Neural cell (in vitro differentiated cells): ENCODE results near the gene IL1RAP. TPM values are rescaled to one million over a fixed set of nuclear protein-coding genes. Genes with fewer than 3 reads are reported as not detected.

Experiments
- H2AFZ ChIP-seq: fragments of 200-600, 300-800 bp; sonication (generic), shearing (Covaris generic); 2 replicates; pipeline ENCODE4 v1.6.0; 2014; ENCODE audit warnings: low read depth, mild to moderate bottlenecking, antibody characterized with exemption, low read length, moderate library complexity
- H3F3A ChIP-seq: fragments of 200-600 bp; shearing (Covaris generic); 2 replicates; pipeline ENCODE4 v1.6.1; 2016; ENCODE audit warnings: mild to moderate bottlenecking, moderate library complexity, mixed read lengths, antibody characterized with exemption, low read length; ENCODE audit not compliant: insufficient read depth, poor library complexity, severe bottlenecking
- H3K27ac ChIP-seq: fragments of 200-600, 300-800 bp; sonication (generic), shearing (Covaris generic); 2 replicates; pipeline ENCODE4 v1.5.1; 2014; ENCODE audit warnings: mild to moderate bottlenecking, low read length, moderate library complexity
- H3K27me3 ChIP-seq: fragments of 300-800, 200-600 bp; sonication (generic), shearing (Covaris generic); 2 replicates; pipeline ENCODE4 v1.6.0; 2014; ENCODE audit warnings: mild to moderate bottlenecking, low read depth, low read length, moderate library complexity; ENCODE audit not compliant: insufficient read depth
- H3K36me3 ChIP-seq: fragments of 300-800, 200-600 bp; sonication (generic), shearing (Covaris generic); 2 replicates; pipeline ENCODE4 v1.5.1; 2014; ENCODE audit warnings: mild to moderate bottlenecking, antibody characterized with exemption, low read length, moderate library complexity; ENCODE audit not compliant: insufficient read depth
- H3K4me2 ChIP-seq: fragments of 300-800, 200-600 bp; sonication (generic), shearing (Covaris generic); 2 replicates; pipeline ENCODE4 v1.6.0; 2014; ENCODE audit warnings: mild to moderate bottlenecking, low read length
- H3K4me3 ChIP-seq: fragments of 300-800, 200-600 bp; sonication (generic), shearing (Covaris generic); 2 replicates; pipeline ENCODE4 v1.5.1; 2014; ENCODE audit warnings: mild to moderate bottlenecking, low read length, moderate library complexity
- H3K79me2 ChIP-seq: fragments of 200-600 bp; shearing (Covaris generic); replicated peaks from 2 replicates; pipeline ENCODE4 v1.6.0; 2014; ENCODE audit warnings: mild to moderate bottlenecking, low read length, moderate library complexity; ENCODE audit not compliant: insufficient read depth
- H3K9ac ChIP-seq: fragments of 300-800, 200-600 bp; sonication (generic), shearing (Covaris generic); 2 replicates; pipeline ENCODE4 v1.6.1; 2016; ENCODE audit warnings: mild to moderate bottlenecking, low read length, mixed read lengths
- H3K9me2 ChIP-seq: fragments of 200-600 bp; shearing (Covaris generic); 2 replicates; pipeline ENCODE4 v1.6.1; 2016; ENCODE audit warnings: mild to moderate bottlenecking, low read length, mixed read lengths; ENCODE audit not compliant: insufficient read depth
- H3K9me3 ChIP-seq: fragments of 200-600, 300-800 bp; sonication (generic), shearing (Covaris generic); 2 replicates; pipeline ENCODE4 v1.6.1; 2016; ENCODE audit warnings: mild to moderate bottlenecking, mixed run types, low read length, moderate library complexity, mixed read lengths
- H4K20me1 ChIP-seq: fragments of 200-600 bp; shearing (Covaris generic); 2 replicates; pipeline ENCODE4 v1.6.1; 2016; ENCODE audit warnings: mild to moderate bottlenecking, mixed run types; ENCODE audit not compliant: insufficient read depth
- CTCF ChIP-seq: fragments of 450-650 bp; IDR thresholded peaks from 2 replicates; pipeline ENCODE4 v1.5.1; 2014; ENCODE audit warnings: antibody characterized with exemption, mild to moderate bottlenecking, moderate library complexity; ENCODE audit not compliant: poor library complexity, severe bottlenecking
- EP300 ChIP-seq: fragments of 450-650 bp; conservative IDR thresholded peaks from 2 replicates; pipeline ENCODE4 v1.6.1; 2014; ENCODE audit warnings: antibody characterized with exemption, mild to moderate bottlenecking, moderate library complexity; ENCODE audit not compliant: poor library complexity, severe bottlenecking
- EZH2 ChIP-seq: fragments of 200-600, 300-800 bp; shearing (Covaris generic), sonication (generic); IDR thresholded peaks from 2 replicates; pipeline ENCODE4 v1.6.1; 2014; ENCODE audit warnings: antibody characterized with exemption, low read length, borderline replicate concordance, mild to moderate bottlenecking; ENCODE audit not compliant: insufficient read depth, poor library complexity, severe bottlenecking
- MXI1 ChIP-seq: fragments of 450-650 bp; conservative IDR thresholded peaks from 2 replicates; pipeline ENCODE4 v1.6.1; 2014; ENCODE audit warnings: antibody characterized with exemption, mild to moderate bottlenecking; ENCODE audit not compliant: poor library complexity, severe bottlenecking
- POLR2AphosphoS5 ChIP-seq: IDR thresholded peaks from 2 replicates; pipeline ENCODE4 v1.6.1; 2012
- RAD21 ChIP-seq: fragments of 450-650 bp; conservative IDR thresholded peaks from 2 replicates; pipeline ENCODE4 v1.6.1; 2014; ENCODE audit warnings: antibody characterized with exemption, mild to moderate bottlenecking, moderate library complexity
- REST ChIP-seq: IDR thresholded peaks from 2 replicates; pipeline ENCODE4 v1.6.1; 2012; ENCODE audit warnings: borderline replicate concordance
- SMC3 ChIP-seq: fragments of 450-650 bp; conservative IDR thresholded peaks from 2 replicates; pipeline ENCODE4 v1.6.1; 2014; ENCODE audit warnings: antibody characterized with exemption, mild to moderate bottlenecking, moderate library complexity; ENCODE audit not compliant: poor library complexity
- TAF1 ChIP-seq: IDR thresholded peaks from 2 replicates; pipeline ENCODE4 v1.6.1; 2012; ENCODE audit warnings: low read depth
- polyA plus RNA-seq: library from polyadenylated mRNA; depleted of rRNA; stranded (reverse); fragments of >200 nt; gene quantifications from 2 replicates; pipeline ENCODE4 v1.2.3, GENCODE V29; 2014

Gene IL1RAP
- polyA plus RNA-seq, 1 donor from 2014 or later = 24.6 TPM

- Histone ChIP-seq H3K27ac (no peak overlapping the region), H3K79me2 (no peaks in the 10 kb centered on the region), H4K20me1 (no peaks in the 10 kb centered on the region), H3K9me2 (no peaks in the 10 kb centered on the region), H3K9ac (no peak overlapping the region), H3K9me3 (no peaks in the 10 kb centered on the region), H3K4me2 (no peak overlapping the region), H3K4me3 (no peak overlapping the region), H3K36me3 (no peaks in the 10 kb centered on the region), H3K27me3 (no peaks in the 10 kb centered on the region), H3F3A (no peaks in the 10 kb centered on the region), H2AFZ (no peak overlapping the region)
- peak; percentile 23 for TF ChIP-seq CTCF
- TF ChIP-seq RAD21 = peak; percentile 7
- TF ChIP-seq EZH2 = no peak
- TF ChIP-seq SMC3 = peak; percentile 8
Observed at GRCh38 chr3:190697502-190697830, 183.6 kb downstream of the IL1RAP start.

GRCh38 chr3:190697901-190698300 lies 184.0 kb downstream of the IL1RAP start:
- no peak overlapping the region for H3K27ac ChIP-seq
- H2AFZ ChIP-seq = no peak overlapping the region
- H3K4me2 ChIP-seq = no peak overlapping the region
- no peaks in the 10 kb centered on the region for H3K9me2 ChIP-seq
- no peaks in the 10 kb centered on the region for H3K27me3 ChIP-seq
- no peaks in the 10 kb centered on the region for H3F3A ChIP-seq
- no peaks in the 10 kb centered on the region for H4K20me1 ChIP-seq
- no peak overlapping the region for H3K4me3 ChIP-seq
- no peak for TF ChIP-seq SMC3
- no peak for TF ChIP-seq MXI1
- TF ChIP-seq CTCF = no peak
- TF ChIP-seq POLR2AphosphoS5 = no peak
- TF ChIP-seq EP300 = no peak
- TF ChIP-seq RAD21 = no peak
- TF ChIP-seq EZH2 = no peak
- no peak for TF ChIP-seq TAF1
- TF ChIP-seq REST = no peak
- no peaks in the 10 kb centered on the region for H3K79me2 ChIP-seq
- H3K9me3 ChIP-seq = no peaks in the 10 kb centered on the region
- no peak overlapping the region for H3K9ac ChIP-seq
- H3K36me3 ChIP-seq = no peaks in the 10 kb centered on the region
